Neural crest cell (in vitro differentiated cells): ENCODE data around the gene RAB9A. TPM values are rescaled to one million over a fixed set of nuclear protein-coding genes. Genes with fewer than 3 reads are reported as not detected.

Experiments
- DNase-seq: peaks from one replicate; pipeline ENCODE4 v3.0.0; 2021; ENCODE audit warnings: low read depth, mixed read lengths, low spot score
- H3K27ac Mint-ChIP-seq: one replicate; pipeline ENCODE4 v1.8.0; 2021; ENCODE audit warnings: mild to moderate bottlenecking, mixed read lengths; ENCODE audit not compliant: unreplicated experiment
- H3K27me3 Mint-ChIP-seq: 2 replicates; pipeline ENCODE4 v1.8.0; 2021; ENCODE audit warnings: low read depth, mild to moderate bottlenecking, mixed read lengths
- H3K36me3 Mint-ChIP-seq: 2 replicates; pipeline ENCODE4 v1.8.0; 2021; ENCODE audit warnings: low read depth, mild to moderate bottlenecking, mixed read lengths
- H3K4me1 Mint-ChIP-seq: 2 replicates; pipeline ENCODE4 v1.8.0; 2021; ENCODE audit warnings: mixed read lengths
- H3K4me3 Mint-ChIP-seq: one replicate; pipeline ENCODE4 v1.8.0; 2021; ENCODE audit warnings: mild to moderate bottlenecking, mixed read lengths
- H3K9me3 Mint-ChIP-seq: 2 replicates; pipeline ENCODE4 v1.8.0; 2021; ENCODE audit warnings: mixed read lengths
- CTCF ChIP-seq: fragments of 200-600 bp; sonication (generic); conservative IDR thresholded peaks from 2 replicates; pipeline ENCODE4 v1.5.0; 2021; ENCODE audit warnings: antibody characterized with exemption, mild to moderate bottlenecking
- total RNA-seq: library from RNA; stranded (reverse); gene quantifications from 2 replicates; pipeline ENCODE4 v1.2.1, GENCODE V29; 2021

The RAB9A gene
- total RNA-seq, 1 donor from 2014 or later, result 11.6 TPM

- DNase-seq, result no peak
- TF ChIP-seq CTCF, result no peak
- Mint-ChIP-seq H3K4me3 (no peak overlapping the region), H3K9me3 (no peaks in the 10 kb centered on the region), H3K4me1 (peaks cover 19% of the 10 kb centered on the region), H3K27me3 (no peaks in the 10 kb centered on the region), H3K27ac (no peak overlapping the region), H3K36me3 (peaks cover 4% of the 10 kb centered on the region)
These were observed 6.7 kb downstream of the RAB9A start for GRCh38 chrX:13695601-13696115.

- no peak overlapping the region for H3K4me3 Mint-ChIP-seq
- peaks cover 15% of the 10 kb centered on the region for H3K4me1 Mint-ChIP-seq
- no peak for DNase-seq
These were observed 8.5 kb downstream of the RAB9A start for GRCh38 chrX:13697455-13697854.

GRCh38 chrX:13697976-13698375 is 9.0 kb downstream of the RAB9A start:
- Mint-ChIP-seq H3K27ac (no peak overlapping the region), H3K36me3 (peaks cover 11% of the 10 kb centered on the region), H3K27me3 (no peaks in the 10 kb centered on the region), H3K9me3 (peaks cover 4% of the 10 kb centered on the region), H3K4me1 (peaks cover 10% of the 10 kb centered on the region), H3K4me3 (no peak overlapping the region)
- TF ChIP-seq CTCF, result no peak
- no peak for DNase-seq

More at GRCh38 chrX:13697455-13697854, 8.5 kb downstream of the RAB9A start:
- H3K27ac Mint-ChIP-seq, result no peak overlapping the region
- peaks cover 11% of the 10 kb centered on the region for H3K36me3 Mint-ChIP-seq
- H3K27me3 Mint-ChIP-seq, result no peaks in the 10 kb centered on the region
- TF ChIP-seq CTCF, result no peak
- peaks cover 4% of the 10 kb centered on the region for H3K9me3 Mint-ChIP-seq

DNA sequence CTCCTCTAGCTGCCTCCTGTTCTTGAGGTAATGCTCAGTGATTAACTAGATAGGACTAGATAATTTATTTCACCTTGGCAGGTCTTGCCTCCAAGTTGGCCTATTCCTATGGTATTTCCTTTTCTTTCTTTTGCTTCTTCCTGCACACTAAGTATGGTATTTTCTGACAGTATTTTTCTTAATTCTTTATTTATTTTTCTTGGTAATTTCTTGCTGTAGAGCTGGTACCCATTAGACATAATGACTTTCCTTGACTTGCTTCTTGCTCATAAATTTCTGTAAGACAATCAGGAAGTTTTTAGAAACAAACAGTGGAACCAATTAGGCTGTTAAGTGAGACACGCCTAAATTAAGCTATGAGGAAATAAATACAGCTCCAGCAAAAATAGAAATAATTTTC is 9.5 kb downstream of the RAB9A start:
- no peaks in the 10 kb centered on the region for H3K27me3 Mint-ChIP-seq
- H3K9me3 Mint-ChIP-seq, result peaks cover 4% of the 10 kb centered on the region
- no peak overlapping the region for H3K4me3 Mint-ChIP-seq
- no peak overlapping the region for H3K27ac Mint-ChIP-seq
- TF ChIP-seq CTCF, result no peak
- peaks cover 11% of the 10 kb centered on the region for H3K36me3 Mint-ChIP-seq
- DNase-seq, result no peak
- H3K4me1 Mint-ChIP-seq, result peaks cover 6% of the 10 kb centered on the region

- Mint-ChIP-seq H3K27me3 (no peaks in the 10 kb centered on the region), H3K27ac (no peak overlapping the region), H3K36me3 (peaks cover 11% of the 10 kb centered on the region), H3K9me3 (peaks cover 4% of the 10 kb centered on the region), H3K4me3 (no peak overlapping the region), H3K4me1 (no peaks in the 10 kb centered on the region)
- TF ChIP-seq CTCF, result no peak
- no peak for DNase-seq
These were observed 10.4 kb downstream of the RAB9A start for GRCh38 chrX:13699183-13699826.
